IPS-18a (cell line): ENCODE data around the gene CEACAM16.

Source experiments
- H3K27ac ChIP-seq: one replicate; pipeline ENCODE4 v1.5.1; 2013; ENCODE audit warnings: low read length
- H3K27me3 ChIP-seq: one replicate; pipeline ENCODE4 v1.6.1; 2013; ENCODE audit warnings: mild to moderate bottlenecking, low read length; ENCODE audit not compliant: control insufficient read depth, insufficient read depth
- H3K36me3 ChIP-seq: one replicate; pipeline ENCODE4 v1.6.1; 2013; ENCODE audit warnings: low read depth, low read length; ENCODE audit not compliant: control insufficient read depth
- H3K4me1 ChIP-seq: one replicate; pipeline ENCODE4 v1.6.1; 2013; ENCODE audit warnings: low read depth, low read length; ENCODE audit not compliant: control insufficient read depth
- H3K4me3 ChIP-seq: one replicate; pipeline ENCODE4 v1.5.1; 2013; ENCODE audit warnings: low read length
- H3K9ac ChIP-seq: one replicate; pipeline ENCODE4 v1.6.1; 2013; ENCODE audit warnings: mild to moderate bottlenecking, low read length, moderate library complexity
- H3K9me3 ChIP-seq: one replicate; pipeline ENCODE4 v1.6.1; 2013; ENCODE audit warnings: low read depth, low read length; ENCODE audit not compliant: control insufficient read depth

CEACAM16 gene, protein sequence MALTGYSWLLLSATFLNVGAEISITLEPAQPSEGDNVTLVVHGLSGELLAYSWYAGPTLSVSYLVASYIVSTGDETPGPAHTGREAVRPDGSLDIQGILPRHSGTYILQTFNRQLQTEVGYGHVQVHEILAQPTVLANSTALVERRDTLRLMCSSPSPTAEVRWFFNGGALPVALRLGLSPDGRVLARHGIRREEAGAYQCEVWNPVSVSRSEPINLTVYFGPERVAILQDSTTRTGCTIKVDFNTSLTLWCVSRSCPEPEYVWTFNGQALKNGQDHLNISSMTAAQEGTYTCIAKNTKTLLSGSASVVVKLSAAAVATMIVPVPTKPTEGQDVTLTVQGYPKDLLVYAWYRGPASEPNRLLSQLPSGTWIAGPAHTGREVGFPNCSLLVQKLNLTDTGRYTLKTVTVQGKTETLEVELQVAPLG

DNA sequence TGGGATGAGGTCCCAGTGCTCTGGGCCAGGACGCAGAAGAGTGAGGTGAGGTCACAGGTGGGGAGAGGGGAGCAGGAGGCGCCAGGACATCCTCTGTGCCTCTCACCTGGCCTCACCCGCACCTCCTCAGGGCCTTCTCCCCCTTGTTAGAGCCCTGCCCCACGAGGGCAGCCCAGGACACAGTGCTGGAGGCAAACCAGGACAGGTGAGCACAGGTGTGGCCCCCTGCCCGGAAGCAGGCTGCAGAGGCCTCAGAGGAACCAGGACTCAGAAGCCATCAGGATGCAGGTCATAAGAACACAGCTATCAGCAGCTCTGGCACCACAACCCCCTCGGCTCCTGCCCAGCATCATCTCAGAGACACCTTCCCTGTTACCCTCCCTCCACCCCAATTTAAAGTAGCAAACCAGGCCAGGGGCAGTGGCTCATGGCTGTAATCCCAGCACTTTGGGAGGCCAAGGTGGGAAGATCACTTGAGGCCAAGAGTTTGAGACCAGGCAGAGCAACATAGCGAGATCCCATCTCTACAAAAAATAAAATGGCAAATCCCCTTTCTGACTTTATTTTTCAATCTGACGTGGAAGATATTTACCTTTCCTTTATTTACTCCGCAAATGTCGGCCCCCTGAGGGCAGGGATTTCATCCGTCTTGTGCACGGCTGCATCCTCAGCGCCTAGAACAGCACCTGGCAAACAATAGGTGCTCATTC is at the start of gene CEACAM16:
TSS of gene CEACAM16 (plus strand) at position 660 of the 710 bp plus-strand sequence. CDS start 2,306 bp downstream, outside the sequence.
- H3K4me1 ChIP-seq: peaks cover 5% of the 10 kb centered on the region
- H3K9ac ChIP-seq: no peak within 1 kb of the TSS
- H3K9me3 ChIP-seq: no peaks in the 10 kb centered on the region

DNA sequence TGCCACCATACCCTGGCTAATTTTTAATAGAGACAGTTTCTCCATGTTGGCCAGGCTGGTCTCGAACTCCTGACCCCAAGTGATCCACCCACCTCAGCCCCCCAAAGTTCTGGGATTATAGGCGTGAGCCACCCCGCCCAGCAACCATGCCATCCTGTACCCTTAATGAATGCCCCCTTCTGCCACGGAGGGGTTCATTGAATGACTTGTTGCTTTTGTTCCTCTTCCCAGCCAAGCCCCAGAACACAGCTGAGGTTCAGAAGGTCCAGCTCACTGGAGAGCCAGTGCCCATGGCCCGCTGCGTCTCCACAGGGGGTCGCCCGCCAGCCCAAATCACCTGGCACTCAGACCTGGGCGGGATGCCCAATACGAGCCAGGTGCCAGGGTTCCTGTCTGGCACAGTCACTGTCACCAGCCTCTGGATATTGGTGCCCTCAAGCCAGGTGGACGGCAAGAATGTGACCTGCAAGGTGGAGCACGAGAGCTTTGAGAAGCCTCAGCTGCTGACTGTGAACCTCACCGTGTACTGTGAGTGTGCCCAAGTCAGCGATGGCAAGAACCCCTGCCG is 49.3 kb upstream of the CEACAM16 start:
- peaks cover 39% of the 10 kb centered on the region for H3K36me3 ChIP-seq
- no peak overlapping the region for H3K9ac ChIP-seq
- H3K27me3 ChIP-seq: no peaks in the 10 kb centered on the region
- H3K27ac ChIP-seq: no peak overlapping the region
- no peaks in the 10 kb centered on the region for H3K4me1 ChIP-seq
- no peak overlapping the region for H3K4me3 ChIP-seq
- no peaks in the 10 kb centered on the region for H3K9me3 ChIP-seq

More for the DNA sequence above, at the start of gene CEACAM16:
- H3K27me3 ChIP-seq: no peaks in the 10 kb centered on the region
- H3K4me3 ChIP-seq: no peak within 1 kb of the TSS
- H3K36me3 ChIP-seq: no peaks in the 10 kb centered on the region
- H3K27ac ChIP-seq: no peak within 1 kb of the TSS

DNA sequence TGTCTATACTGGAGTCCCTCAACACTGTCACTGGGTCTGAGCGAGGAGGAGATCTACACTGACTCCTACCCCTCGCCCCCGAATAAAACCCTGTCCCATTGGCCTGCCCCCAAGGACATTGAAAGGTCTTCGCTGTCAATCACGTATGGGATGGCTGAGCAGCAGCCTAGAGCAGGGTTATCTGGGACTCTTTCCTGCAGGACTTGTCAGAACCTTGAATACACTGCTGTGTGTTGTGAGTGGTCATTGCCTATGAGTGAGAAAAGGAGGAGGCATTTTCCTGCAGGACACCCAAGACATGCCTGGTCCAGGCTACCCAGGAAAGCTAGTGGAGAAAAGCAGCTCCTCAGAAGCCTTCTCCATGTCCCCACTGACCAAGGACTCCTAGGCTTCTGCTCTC is 45.6 kb upstream of the CEACAM16 start:
- H3K4me3 ChIP-seq: no peak overlapping the region
- no peak overlapping the region for H3K9ac ChIP-seq
- no peak overlapping the region for H3K27ac ChIP-seq
- H3K9me3 ChIP-seq: no peaks in the 10 kb centered on the region
- H3K27me3 ChIP-seq: no peaks in the 10 kb centered on the region
- H3K4me1 ChIP-seq: no peaks in the 10 kb centered on the region
- peaks cover 45% of the 10 kb centered on the region for H3K36me3 ChIP-seq

DNA sequence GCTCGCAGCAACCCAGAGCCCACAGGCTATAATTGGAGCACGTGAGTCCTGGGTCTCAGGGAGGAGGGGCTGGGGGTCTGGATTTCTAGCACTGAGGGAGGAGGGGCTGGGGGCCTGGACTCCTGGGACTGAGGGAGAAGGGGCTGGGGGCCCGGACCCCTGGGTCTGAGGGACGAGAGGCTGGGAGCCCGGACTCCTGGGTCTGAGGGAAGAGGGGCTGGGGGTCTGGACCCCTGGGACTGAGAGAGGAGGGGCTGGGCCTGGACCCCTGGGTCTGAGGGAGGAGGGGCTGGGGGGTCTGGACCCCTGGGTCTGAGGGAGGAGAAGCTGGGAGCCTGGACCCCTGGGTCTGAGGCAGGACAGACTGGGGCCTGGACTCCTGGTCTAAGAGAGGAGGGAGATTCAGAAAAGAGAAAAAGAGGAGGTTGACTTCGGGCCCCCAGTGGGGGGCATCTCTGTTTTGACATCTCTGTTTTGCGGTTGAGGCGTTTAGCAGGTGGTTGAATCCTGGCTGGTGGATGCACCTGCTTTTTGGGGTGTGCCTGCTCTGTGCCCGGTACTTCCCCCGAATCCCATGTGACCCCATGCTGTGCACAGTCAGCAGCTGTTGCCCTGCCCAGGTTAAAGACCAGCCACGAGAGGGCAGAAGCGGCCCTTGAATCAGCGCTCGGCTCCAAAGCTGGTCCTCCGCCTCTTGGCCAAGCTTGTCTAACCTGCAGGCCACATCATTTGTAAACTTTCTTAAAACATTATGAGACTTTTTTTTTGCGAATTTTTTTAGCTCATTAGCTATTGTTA is 44.8 kb upstream of the CEACAM16 start:
- Histone ChIP-seq H3K36me3 (peaks cover 50% of the 10 kb centered on the region), H3K9ac (no peak overlapping the region), H3K27me3 (no peaks in the 10 kb centered on the region), H3K4me1 (no peaks in the 10 kb centered on the region), H3K9me3 (no peaks in the 10 kb centered on the region), H3K27ac (no peak overlapping the region), H3K4me3 (no peak overlapping the region)

DNA sequence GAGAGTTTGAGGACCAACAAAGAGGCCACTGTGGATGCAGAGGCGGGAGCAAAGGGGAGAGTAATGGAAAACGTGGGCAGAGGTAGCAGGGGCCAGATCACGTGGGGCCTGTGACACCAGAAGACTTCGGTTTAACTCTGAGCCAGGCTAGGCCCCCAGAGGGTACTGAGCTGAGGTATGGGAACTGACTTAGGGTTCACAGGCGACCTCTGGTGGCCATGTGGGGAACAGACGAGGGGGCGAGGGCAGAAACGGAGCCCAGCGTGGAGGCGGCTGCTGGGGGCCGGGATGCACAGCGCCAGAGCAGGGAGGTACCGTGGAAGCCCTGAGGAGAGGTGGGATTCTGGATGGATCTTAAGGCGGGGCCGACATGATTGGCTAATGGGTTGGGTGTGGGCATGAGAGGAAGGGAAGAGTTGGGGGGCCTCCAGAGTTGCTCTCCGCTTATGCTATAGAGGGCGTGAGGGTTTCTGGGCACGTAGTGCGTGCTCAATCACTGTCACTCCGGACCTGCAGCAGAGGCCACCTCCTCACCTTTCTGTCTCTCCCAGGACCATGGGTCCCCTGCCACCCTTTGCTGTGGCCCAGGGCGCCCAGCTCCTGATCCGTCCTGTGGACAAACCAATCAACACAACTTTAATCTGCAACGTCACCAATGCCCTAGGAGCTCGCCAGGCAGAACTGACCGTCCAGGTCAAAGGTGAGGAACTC is 41.6 kb upstream of the CEACAM16 start:
- Histone ChIP-seq H3K36me3 (peaks cover 45% of the 10 kb centered on the region), H3K9me3 (no peaks in the 10 kb centered on the region), H3K27ac (no peak overlapping the region), H3K4me1 (no peaks in the 10 kb centered on the region), H3K9ac (no peak overlapping the region), H3K27me3 (no peaks in the 10 kb centered on the region), H3K4me3 (no peak overlapping the region)

DNA sequence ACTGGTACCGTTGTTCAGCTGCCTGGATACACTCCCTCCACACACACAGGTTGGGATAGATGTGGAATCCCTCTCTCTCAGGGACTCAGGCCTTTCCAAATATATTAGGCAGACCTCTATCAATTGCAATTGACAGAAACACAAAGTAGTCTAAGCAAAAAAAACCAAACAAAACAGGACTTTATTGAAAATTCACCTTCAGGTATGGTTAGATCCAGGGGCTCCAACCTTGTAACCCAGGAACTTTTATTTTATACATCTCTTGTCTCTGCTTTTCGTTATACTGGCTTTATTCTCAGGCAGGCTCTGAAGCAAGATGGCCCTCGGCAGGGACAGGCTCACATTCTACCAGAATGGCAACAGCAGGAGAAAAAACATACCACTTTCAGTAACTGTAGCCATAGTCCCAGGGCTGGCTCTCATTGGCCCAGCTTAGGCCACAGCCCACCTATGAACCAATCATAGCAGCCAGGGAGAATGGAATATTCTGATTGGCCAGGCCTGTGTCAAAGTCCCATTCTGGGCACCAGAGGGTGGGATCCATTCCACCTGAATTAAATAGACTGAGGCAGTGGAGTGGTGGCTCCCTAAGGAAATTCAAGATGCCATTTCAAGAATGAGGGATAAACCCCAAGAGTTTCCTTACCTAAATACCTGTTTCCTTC is 40.8 kb upstream of the CEACAM16 start:
- no peak overlapping the region for H3K27ac ChIP-seq
- H3K9ac ChIP-seq: no peak overlapping the region
- no peak overlapping the region for H3K4me3 ChIP-seq
- H3K9me3 ChIP-seq: no peaks in the 10 kb centered on the region
- no peaks in the 10 kb centered on the region for H3K4me1 ChIP-seq
- no peaks in the 10 kb centered on the region for H3K27me3 ChIP-seq
- peaks cover 48% of the 10 kb centered on the region for H3K36me3 ChIP-seq

DNA sequence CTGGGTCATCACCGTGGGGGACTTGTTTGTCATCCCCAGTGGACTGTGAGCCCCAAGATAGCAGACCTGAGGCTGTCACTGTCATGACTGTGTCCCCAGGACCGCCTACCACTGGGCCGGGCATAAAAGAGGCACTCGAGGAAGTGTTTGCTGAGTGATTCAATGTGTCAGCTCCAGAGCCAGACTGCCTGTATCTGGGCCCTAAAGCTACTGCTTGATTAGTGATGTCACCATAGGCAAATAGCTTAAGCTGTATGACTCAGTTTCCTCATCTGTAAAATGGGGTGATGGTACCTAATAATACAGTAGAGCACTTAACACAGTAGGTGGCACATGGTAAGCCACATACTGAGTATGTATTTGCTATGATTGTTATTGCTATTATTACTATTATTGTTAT is 38.9 kb upstream of the CEACAM16 start:
- Histone ChIP-seq H3K36me3 (peaks cover 42% of the 10 kb centered on the region), H3K27me3 (no peaks in the 10 kb centered on the region), H3K27ac (no peak overlapping the region), H3K4me3 (no peak overlapping the region), H3K9ac (no peak overlapping the region), H3K4me1 (no peaks in the 10 kb centered on the region), H3K9me3 (no peaks in the 10 kb centered on the region)

DNA sequence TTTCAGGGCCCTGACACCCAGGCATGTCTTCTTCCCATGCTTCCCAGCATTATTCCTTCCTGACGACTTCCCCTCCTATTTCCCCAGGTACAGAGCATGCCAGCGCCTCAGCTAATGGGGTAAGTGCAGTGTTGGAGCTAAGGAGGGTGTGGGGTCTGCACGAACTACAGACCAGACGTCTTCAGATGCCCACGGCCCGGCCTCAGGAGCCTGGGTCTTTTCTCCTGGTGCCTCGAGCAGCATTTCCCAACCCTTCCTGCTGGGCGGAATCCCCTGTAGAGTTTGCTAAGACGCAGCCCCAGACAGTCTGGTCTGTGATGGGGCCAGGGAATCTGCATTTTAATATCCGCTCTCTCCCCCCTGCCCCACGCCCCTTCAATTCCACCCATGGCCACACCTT is 37.7 kb upstream of the CEACAM16 start:
- Histone ChIP-seq H3K36me3 (peaks cover 33% of the 10 kb centered on the region), H3K9ac (no peak overlapping the region), H3K27me3 (no peaks in the 10 kb centered on the region), H3K27ac (no peak overlapping the region), H3K9me3 (no peaks in the 10 kb centered on the region), H3K4me1 (no peaks in the 10 kb centered on the region), H3K4me3 (no peak overlapping the region)

DNA sequence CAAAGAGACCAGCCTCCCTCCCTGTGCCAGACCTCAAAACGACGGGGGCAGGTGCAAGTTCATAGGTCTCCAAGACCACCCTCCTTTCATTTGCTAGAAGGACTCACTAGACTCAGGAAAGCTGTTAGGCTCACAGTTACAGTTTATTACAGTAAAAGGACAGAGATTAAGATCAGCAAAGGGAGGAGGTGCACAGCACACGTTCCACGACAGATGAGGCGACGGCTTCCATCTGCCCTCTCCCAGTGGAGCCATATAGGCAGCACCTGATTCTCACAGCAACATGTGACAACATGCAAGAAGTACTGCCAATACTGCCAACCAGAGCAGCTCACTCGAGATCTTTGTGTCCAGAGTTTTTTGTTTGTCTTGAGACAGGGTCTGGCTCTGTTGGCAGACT is 37.0 kb upstream of the CEACAM16 start:
- no peaks in the 10 kb centered on the region for H3K27me3 ChIP-seq
- no peak overlapping the region for H3K27ac ChIP-seq
- H3K9me3 ChIP-seq: no peaks in the 10 kb centered on the region
- peaks cover 32% of the 10 kb centered on the region for H3K36me3 ChIP-seq
- H3K9ac ChIP-seq: no peak overlapping the region
- no peak overlapping the region for H3K4me3 ChIP-seq
- no peaks in the 10 kb centered on the region for H3K4me1 ChIP-seq

DNA sequence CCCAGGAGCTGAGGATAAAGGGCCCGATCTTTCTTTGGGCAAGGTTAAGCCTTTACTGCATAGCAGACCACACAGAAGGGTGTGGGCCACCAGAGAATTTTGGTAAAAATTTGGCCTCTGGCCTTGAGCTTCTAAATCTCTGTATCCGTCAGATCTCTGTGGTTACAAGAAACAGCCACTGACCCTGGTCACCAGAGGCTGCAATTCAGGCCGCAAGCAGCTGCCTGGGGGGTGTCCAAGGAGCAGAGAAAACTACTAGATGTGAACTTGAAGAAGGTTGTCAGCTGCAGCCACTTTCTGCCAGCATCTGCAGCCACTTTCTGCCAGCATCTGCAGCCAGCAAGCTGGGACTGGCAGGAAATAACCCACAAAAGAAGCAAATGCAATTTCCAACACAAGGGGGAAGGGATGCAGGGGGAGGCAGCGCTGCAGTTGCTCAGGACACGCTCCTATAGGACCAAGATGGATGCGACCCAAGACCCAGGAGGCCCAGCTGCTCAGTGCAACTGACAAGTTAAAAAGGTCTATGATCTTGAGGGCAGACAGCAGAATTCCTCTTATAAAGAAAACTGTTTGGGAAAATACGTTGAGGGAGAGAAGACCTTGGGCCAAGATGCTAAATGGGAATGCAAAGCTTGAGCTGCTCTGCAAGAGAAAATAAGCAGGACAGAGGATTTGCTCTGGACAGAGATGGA is 36.1 kb upstream of the CEACAM16 start:
- no peaks in the 10 kb centered on the region for H3K4me1 ChIP-seq
- no peak overlapping the region for H3K4me3 ChIP-seq
- H3K9ac ChIP-seq: no peak overlapping the region
- H3K36me3 ChIP-seq: peaks cover 32% of the 10 kb centered on the region
- H3K27me3 ChIP-seq: no peaks in the 10 kb centered on the region
- no peaks in the 10 kb centered on the region for H3K9me3 ChIP-seq
- no peak overlapping the region for H3K27ac ChIP-seq
